ENCODE measurements around the gene TEKT4.
"Not testable (repeated sequence)": the region's sequence is repeated elsewhere in the genome, so short reads cannot be mapped to it uniquely, and the experiment has no call there.

DNA sequence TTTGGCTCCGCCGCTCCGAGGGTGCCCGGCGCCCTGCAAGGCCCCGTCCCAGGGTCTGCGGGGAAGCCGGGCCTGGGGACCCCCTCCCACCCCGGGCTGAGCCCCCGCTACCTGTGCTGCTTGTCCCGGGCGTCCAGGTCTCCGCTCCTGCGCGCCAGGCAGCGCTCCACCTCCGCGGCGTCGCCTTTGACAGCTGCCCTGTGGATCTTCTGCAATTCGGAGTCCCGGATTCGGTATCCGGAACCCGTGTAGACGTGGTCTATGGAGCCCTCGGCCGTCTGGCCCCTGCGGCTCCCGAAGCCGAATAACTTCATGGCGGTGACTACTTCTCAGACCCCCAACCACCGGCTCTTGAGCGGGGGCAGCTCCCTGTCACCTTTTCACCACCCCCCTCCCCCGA, 14.4 kb upstream of the TEKT4 start:
- not testable (repeated sequence) for TF ChIP-seq CTCF, EP300, POLR2AphosphoS5, POLR2A (IDR thresholded peaks at IDR 0.05)
